ENCODE data around the gene BRD9. TPM values are rescaled to one million over a fixed set of nuclear protein-coding genes. Genes with fewer than 3 reads are reported as not detected.

The BRD9 gene
- total RNA-seq, 6 experiments from 2014 or later = 28.0 to 31.5 (median 31.0) TPM

- H3K27me3 Mint-ChIP-seq (ENCODE audit: insufficient read depth) = peaks cover 2% of the 10 kb centered on the region; the same call in 1 of the 2 replicates
- no peaks in the 10 kb centered on the region for H3K9me3 Mint-ChIP-seq
- H3K4me3 Mint-ChIP-seq = peak overlapping the region; percentile 91
- DNase-seq = no peak
- H3K36me3 Mint-ChIP-seq (ENCODE audit: low read depth) = peaks cover 29% of the 10 kb centered on the region
- peaks cover 18% of the 10 kb centered on the region for H3K4me1 Mint-ChIP-seq (ENCODE audit: low read depth)
- TF ChIP-seq CTCF (IDR thresholded peaks at IDR 0.05) = no peak
- peak overlapping the region; percentile 95 for H3K27ac Mint-ChIP-seq
Observed at GRCh38 chr5:891837-892393, 686 bp downstream of the BRD9 start.

- Mint-ChIP-seq H3K27ac (peak overlapping the region; percentile 95), H3K4me3 (peak overlapping the region; percentile 91), H3K4me1 (ENCODE audit: low read depth) (peaks cover 18% of the 10 kb centered on the region), H3K36me3 (ENCODE audit: low read depth) (peaks cover 35% of the 10 kb centered on the region), H3K27me3 (ENCODE audit: insufficient read depth) (peaks cover 2% of the 10 kb centered on the region; the same call in 1 of the 2 replicates), H3K9me3 (no peaks in the 10 kb centered on the region)
- no peak for TF ChIP-seq CTCF (IDR thresholded peaks at IDR 0.05)
- DNase-seq = no peak
Observed at GRCh38 chr5:891117-891836, 1.3 kb downstream of the BRD9 start.

GRCh38 chr5:889075-889710 lies 3.4 kb downstream of the BRD9 start:
- H3K4me3 Mint-ChIP-seq = no peak overlapping the region
- DNase-seq = no peak

GRCh38 chr5:888638-889035 lies 4.0 kb downstream of the BRD9 start:
- peaks cover 2% of the 10 kb centered on the region; the same call in 1 of the 2 replicates for H3K27me3 Mint-ChIP-seq (ENCODE audit: insufficient read depth)
- no peak for DNase-seq
- H3K36me3 Mint-ChIP-seq (ENCODE audit: low read depth) = peaks cover 47% of the 10 kb centered on the region
- H3K27ac Mint-ChIP-seq = no peak overlapping the region
- H3K4me3 Mint-ChIP-seq = no peak overlapping the region
- peaks cover 11% of the 10 kb centered on the region for H3K4me1 Mint-ChIP-seq (ENCODE audit: low read depth)
- no peak for TF ChIP-seq CTCF (IDR thresholded peaks at IDR 0.05)
- H3K9me3 Mint-ChIP-seq = no peaks in the 10 kb centered on the region

More at GRCh38 chr5:889075-889710, 3.4 kb downstream of the BRD9 start:
- Mint-ChIP-seq H3K9me3 (no peaks in the 10 kb centered on the region), H3K36me3 (ENCODE audit: low read depth) (peaks cover 42% of the 10 kb centered on the region), H3K27me3 (ENCODE audit: insufficient read depth) (peaks cover 2% of the 10 kb centered on the region; the same call in 1 of the 2 replicates), H3K4me1 (ENCODE audit: low read depth) (peaks cover 17% of the 10 kb centered on the region), H3K27ac (no peak overlapping the region)
- no peak for TF ChIP-seq CTCF (IDR thresholded peaks at IDR 0.05)

GRCh38 chr5:887947-888637 lies 4.5 kb downstream of the BRD9 start:
- no peak for TF ChIP-seq CTCF (IDR thresholded peaks at IDR 0.05)
- peaks cover 2% of the 10 kb centered on the region; the same call in 1 of the 2 replicates for H3K27me3 Mint-ChIP-seq (ENCODE audit: insufficient read depth)
- DNase-seq = no peak
- H3K4me1 Mint-ChIP-seq (ENCODE audit: low read depth) = peaks cover 7% of the 10 kb centered on the region
- H3K4me3 Mint-ChIP-seq = no peak overlapping the region
- no peaks in the 10 kb centered on the region for H3K9me3 Mint-ChIP-seq
- no peak overlapping the region for H3K27ac Mint-ChIP-seq
- peaks cover 53% of the 10 kb centered on the region for H3K36me3 Mint-ChIP-seq (ENCODE audit: low read depth)
